Bronchial epithelial cell (primary cell): ENCODE data around the gene DDX56. TPM values are rescaled to one million over a fixed set of nuclear protein-coding genes. Genes with fewer than 3 reads are reported as not detected.

Experiments used
- DNase-seq: peaks from one replicate; pipeline ENCODE4 v3.0.0-alpha.2; 2010; ENCODE audit warnings: low read depth
- FAIRE-seq: peaks from 2 replicates; lab custom pipeline; 2011; peaks lifted over from hg19 to GRCh38; lab: Jason Lieb, UNC
- H3K27me3 ChIP-seq: 2 replicates; pipeline ENCODE4 v1.5.1; 2011; ENCODE audit warnings: low read length; ENCODE audit not compliant: control insufficient read depth, insufficient read depth
- H3K36me3 ChIP-seq: 2 replicates; pipeline ENCODE4 v1.5.1; 2011; ENCODE audit warnings: low read length; ENCODE audit not compliant: control insufficient read depth, insufficient read depth
- H3K4me3 ChIP-seq: 2 replicates; pipeline ENCODE4 v1.5.1; 2011; ENCODE audit warnings: mild to moderate bottlenecking, low read depth, low read length, control low read depth
- CTCF ChIP-seq: IDR thresholded peaks from 2 replicates; pipeline ENCODE4 v1.5.1; 2011; ENCODE audit warnings: mild to moderate bottlenecking, moderate library complexity, low read length, control low read depth, inconsistent platforms; ENCODE audit not compliant: insufficient read depth, severe bottlenecking
- total RNA-seq: library from RNA; depleted of rRNA; stranded (reverse); fragments of >200 nt; gene quantifications from 2 replicates; pipeline ENCODE4 v1.2.1, GENCODE V29; 2014

DDX56 gene
- total RNA-seq, 1 donor from 2014 or later, result 65.0 TPM

GRCh38 chr7:44521347-44522095 lies 52.2 kb downstream of the DDX56 start:
- DNase-seq, result no peak
- Histone ChIP-seq H3K27me3 (no peaks in the 10 kb centered on the region), H3K36me3 (no peaks in the 10 kb centered on the region), H3K4me3 (no peak overlapping the region)
- TF ChIP-seq CTCF, result no peak
- FAIRE-seq, result no peak

DNA sequence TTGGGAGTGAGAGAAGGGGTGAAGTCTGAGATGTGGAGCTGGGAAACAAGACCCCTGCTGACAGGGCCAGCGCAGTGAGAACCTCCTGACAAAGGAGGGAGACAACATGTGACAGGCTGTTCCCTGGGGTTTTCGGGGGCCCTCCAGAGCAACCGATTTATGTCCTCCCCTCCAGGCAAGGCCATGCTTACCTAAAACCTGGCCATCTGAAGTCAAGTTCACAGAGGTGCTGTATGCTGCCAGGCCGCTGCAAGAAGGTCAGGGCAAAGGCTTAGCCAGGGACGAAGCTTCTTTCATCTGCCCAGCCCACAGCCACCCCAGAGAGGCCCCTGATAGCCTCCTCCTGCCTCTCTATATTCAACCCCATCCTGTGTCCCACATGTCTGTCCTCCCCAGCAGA lies 53.1 kb downstream of the DDX56 start:
- DNase-seq (no peak), FAIRE-seq (no peak)
- no peaks in the 10 kb centered on the region for H3K36me3 ChIP-seq
- H3K4me3 ChIP-seq, result no peak overlapping the region
- no peak for TF ChIP-seq CTCF
- no peaks in the 10 kb centered on the region for H3K27me3 ChIP-seq

DNA sequence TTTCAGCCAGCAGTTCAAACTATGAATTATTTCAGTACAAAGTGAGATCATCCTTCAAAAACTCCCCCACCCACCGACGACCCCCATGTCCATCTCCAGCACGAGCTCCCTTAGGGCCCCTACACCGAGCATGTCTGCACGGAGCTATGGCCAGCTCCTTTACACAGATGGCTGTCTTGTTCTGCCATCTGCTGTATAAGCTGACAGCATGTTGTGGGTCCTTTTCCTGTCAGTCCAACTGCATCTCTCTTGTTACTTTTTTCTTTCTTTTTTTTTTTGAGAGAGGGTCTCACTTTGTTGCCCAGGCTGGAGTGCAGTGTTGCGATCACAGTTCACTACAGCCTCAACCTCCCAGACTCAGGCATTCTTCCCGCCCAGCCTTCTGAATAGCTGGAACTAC lies 54.2 kb downstream of the DDX56 start:
- DNase-seq, result no peak
- no peak for TF ChIP-seq CTCF
- no peaks in the 10 kb centered on the region for H3K27me3 ChIP-seq
- FAIRE-seq, result no peak
- no peaks in the 10 kb centered on the region for H3K36me3 ChIP-seq
- H3K4me3 ChIP-seq, result no peak overlapping the region

DNA sequence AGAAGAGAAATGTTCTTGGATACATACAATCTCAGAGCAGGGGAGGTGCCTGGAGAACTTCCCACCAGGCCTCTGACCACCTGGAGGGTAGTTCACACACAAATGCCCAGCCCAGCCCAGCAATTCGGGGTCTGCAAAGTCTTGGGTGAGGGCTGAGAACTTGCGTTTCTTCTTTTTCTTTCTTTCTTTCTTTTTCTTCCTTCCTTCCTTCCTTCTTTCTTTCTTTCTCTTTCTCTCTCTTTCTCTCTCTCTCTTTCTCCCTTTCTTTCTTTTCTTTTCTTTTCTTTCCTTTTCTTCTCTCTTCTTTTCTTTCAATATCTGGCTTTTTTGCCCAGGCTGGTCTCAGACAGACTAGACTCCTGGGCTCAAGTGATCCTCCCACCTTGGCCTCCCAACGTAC lies 54.9 kb downstream of the DDX56 start:
- Histone ChIP-seq H3K4me3 (no peak overlapping the region), H3K27me3 (no peaks in the 10 kb centered on the region), H3K36me3 (no peaks in the 10 kb centered on the region)
- FAIRE-seq (no peak), DNase-seq (no peak)
- no peak for TF ChIP-seq CTCF

GRCh38 chr7:44517175-44517574 lies 56.5 kb downstream of the DDX56 start:
- TF ChIP-seq CTCF, result no peak
- Histone ChIP-seq H3K27me3 (no peaks in the 10 kb centered on the region), H3K36me3 (no peaks in the 10 kb centered on the region), H3K4me3 (no peak overlapping the region)
- FAIRE-seq (no peak), DNase-seq (no peak)

Other genes with a start within 250 kb of the DDX56 start
- gene CAMK2B, start 248.3 kb downstream of the DDX56 start, total RNA-seq, result 0.13 TPM in 1 of 2 replicates, not detected in the other
- gene NUDCD3, start 83.2 kb downstream of the DDX56 start, total RNA-seq, result 59.0 and 85.6 TPM in 2 replicates
- under 0.01 TPM in 2 replicates for gene NPC1L1, start 32.6 kb downstream of the DDX56 start, total RNA-seq
- gene TMED4, start 8.3 kb upstream of the DDX56 start, total RNA-seq, result 119 and 203 TPM in 2 replicates
- 45.0 and 78.7 TPM in 2 replicates for gene OGDH, start 32.7 kb upstream of the DDX56 start, total RNA-seq
- gene ZMIZ2, start 174.9 kb upstream of the DDX56 start, total RNA-seq, result 5.5 and 8.1 TPM in 2 replicates
- 1,106 and 1,178 TPM in 2 replicates for gene PPIA, start 222.8 kb upstream of the DDX56 start, total RNA-seq